ENCODE data around the gene CAND2.

The CAND2 gene

DNA sequence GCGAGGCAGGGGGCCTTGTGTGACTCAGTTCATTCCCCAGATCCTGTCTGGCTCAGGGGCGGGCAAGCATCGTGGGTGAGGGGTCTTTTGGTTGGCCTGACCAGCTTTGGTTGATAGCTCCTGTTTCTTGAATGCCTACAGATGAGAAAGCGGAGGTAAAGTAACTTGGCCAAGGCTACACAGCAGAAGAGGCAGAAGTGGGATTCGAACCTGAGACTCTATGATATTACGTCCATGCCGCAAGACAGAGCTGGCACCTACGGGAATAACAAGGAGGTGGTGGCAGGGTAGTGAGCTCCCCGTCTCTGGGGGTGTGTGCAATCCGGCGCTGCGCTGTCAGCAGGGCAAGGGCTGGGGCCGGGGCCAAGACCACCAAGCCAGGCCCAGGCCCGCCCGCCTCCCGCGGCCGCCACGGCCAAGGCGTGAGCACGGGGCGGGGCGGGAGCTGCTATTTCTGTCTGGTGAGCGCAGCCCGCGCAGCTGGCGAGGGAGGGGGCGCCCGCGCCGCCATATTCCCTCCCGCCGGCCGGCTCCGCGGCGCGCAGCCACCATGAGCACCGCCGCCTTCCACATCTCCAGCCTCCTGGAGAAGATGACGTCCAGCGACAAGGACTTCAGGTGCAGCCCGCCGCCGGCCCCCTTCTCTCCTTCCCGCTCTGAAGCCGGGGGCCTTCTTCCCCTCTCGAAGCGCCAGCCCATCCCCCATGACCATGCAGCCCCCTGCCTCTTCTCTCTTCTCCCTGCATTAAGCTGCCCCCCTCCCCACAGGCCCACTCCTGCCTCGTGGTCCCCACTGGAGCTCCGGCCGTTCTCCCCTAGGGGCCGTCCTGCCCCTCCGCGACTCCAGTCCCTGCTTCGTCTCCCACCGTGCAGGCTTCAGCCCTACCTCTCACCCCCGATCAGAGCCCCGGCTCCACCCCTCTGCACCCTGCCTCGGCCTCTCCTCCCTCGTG, at the start of gene CAND2:
TSS of gene CAND2 (plus strand) at position 510 of the 953 bp plus-strand sequence. CDS start at position 551, 41 bp downstream.
- peak; percentile 90 for DNase-seq

DNA sequence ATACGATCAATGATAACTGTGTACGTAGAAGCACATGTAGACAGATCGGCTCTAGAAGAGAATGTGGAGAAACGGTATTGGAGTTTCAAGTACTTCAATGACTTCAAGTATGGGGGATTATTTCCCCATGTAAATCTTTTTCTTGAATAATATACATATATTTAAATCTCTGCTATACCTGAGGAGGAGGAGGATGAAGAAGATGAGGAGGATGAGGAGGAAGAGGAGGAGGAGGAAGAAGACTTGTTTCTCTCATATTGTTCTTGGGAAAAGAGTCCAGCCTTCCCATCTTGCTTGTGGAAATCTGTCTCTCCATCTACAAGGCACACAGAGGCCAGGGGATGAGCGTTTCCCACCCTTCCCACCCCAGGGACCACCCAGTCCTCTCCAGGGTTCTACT, 48.0 kb upstream of the CAND2 start:
- no peak for DNase-seq

DNA sequence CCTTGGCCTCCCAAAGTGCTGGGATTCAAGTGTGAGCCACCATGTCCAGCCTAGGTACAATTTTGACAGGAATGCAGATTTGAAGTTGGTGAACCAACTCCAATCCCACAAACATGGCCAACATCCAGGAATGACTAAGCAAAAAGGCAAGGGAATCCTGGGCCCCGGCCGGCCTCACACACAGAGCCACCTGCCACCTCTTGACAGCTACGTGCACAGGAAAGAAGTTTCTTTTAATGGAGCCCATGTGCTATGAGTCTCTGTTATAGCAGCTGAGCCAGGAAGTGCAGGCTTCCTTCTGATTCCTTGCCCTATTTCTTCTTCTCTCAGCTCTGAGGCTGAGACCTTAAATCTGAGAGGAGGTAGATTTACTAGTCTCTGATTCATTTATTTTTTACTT, 46.3 kb upstream of the CAND2 start:
- no peak for DNase-seq

DNA sequence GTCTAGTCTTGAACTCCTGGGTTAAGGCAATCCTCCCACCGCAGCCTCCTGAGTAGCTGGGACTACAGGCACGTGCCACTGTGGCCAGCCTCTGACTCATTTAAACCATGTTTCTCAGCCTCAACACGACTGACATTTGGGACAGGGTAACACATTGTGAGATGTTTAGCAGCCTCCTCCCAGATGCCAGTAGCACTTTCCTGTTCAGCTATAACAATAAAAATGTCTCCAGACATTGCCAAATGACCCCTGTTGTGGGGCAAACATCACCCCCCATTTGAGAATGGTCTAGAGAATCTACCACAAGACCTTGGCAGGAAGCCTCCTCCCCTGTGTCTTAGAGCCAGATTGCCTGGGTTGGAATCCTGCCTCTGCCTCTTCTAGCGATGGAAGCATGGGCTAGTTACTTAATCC, 45.8 kb upstream of the CAND2 start:
- DNase-seq, result no peak

DNA sequence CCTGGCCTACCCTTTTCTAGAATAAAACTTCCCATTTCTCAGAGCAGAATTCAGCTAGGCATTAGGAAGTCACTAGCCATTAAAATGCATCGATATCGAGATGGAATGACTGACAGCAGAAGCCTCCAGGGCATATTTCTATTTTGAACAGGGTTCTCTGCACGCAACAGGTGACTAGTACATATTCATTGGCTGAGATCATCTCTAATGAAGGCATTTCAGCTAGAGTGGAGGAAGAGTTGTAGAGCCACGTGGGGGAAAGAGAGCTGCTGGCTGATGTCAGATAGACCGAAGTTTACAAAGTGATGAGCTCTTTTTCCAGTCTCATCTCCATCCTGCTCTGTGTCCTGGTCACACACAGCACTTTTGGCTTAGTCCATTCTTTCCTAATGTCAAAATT, 44.9 kb upstream of the CAND2 start:
- DNase-seq, result no peak

DNA sequence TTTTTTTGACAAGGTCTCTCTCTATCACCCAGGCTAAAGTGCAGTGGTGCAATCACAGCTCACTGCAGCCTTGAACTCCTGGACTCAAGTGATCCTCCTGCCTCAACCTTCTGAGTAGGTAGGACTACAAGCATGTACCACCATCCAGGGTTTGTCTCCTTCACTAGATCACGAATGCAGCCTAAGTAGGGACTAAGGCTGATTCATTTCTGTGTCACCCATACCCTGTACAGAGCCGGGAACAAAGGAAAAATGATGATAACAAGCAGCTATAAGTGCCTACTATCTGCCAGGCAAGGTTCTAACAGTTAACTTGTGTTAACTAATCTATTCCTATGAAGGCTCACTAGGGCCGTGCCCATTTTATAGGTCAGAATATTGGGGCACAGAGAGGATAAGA, 44.4 kb upstream of the CAND2 start:
- no peak for DNase-seq

DNA sequence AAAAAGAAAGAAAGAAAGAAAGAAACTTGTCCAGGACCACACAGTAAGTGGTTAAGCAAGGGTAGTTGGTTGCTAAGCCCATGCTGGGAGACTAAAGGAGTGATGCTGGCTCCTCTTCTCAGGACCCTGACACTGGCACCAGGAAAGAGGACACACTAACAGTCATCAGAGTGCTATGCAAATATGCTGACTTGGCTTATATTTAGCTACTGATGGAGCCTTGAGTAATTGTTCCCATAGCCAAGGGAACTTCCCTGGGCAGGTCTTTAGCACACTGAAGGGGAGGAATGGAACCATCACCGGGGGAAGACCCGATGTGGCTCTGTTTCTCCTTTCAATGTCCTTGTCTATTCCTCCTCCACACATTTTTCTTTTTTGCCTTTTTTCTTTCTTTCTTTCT, 43.7 kb upstream of the CAND2 start:
- no peak for DNase-seq

DNA sequence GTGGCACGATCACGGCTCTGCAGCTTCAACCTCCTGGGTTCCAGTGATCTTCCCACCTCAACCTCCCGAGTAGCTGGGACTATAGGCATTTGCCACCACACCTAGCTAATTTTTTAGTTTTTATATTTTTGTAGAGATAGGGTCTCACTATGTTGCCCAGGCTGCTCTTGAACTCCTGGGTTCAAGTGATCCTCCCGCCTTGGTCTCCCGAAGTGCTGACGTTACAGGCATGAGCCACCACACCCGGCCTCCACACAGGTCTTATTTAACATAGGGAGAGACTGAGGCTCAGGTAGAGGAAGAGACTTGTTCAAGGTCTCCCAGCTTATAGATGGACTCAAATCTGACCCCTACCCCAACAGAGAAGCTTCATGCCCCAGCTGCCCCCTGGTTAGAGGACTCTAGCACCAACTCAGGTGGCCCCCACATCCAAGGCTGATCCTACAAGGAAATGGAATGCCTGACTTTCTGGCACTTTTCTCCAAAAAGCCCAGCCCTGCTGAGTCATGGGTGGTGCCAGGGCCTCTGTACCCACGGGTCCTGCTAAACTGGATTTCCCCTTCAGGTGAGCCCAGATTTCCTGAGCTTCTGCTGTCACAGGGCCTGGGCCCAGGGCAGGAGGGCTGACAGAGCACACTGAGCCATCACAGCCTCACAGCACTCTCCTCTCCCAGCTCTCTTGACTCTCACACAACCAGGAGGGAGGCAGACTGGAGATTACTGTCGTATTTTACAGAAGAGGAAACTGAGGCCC, 43.0 kb upstream of the CAND2 start:
- DNase-seq, result no peak

DNA sequence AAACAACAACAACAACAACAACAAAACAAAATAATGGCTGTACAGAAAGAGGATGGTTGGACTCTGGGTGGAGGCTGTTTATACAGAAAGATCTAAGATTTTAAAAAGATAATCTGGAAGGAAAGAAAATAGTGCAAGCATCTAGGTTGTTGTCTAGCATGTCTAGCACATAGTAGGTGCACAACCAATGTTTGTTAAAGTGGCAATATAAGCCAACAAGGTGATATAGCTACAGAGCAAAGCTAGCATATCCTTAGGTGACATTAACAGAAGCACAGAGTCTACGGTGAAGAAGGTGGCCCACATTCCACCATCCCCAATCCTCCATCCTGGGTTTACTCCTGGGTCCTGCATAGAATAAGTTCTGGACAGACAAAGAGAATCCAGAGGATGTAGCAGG, 42.2 kb upstream of the CAND2 start:
- no peak for DNase-seq

DNA sequence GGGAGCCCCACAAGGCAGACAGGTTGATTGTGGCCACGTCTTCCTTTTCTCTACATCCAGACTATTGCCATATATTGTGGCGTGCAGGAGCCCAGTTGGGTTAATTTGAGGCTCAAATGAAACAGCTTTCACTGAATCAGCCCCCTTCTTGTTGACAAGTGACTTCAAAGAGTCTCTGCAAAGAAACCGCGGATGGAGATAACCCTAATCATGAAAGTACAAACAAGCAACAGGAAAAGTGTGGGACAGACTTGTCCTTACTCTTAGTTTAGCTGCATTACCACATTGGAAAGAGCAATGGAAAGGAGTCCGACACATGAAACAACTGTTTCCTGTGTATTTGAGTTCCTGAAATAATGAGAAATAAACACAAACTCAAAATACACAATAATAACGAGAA, 40.7 kb upstream of the CAND2 start:
- no peak for DNase-seq

DNA sequence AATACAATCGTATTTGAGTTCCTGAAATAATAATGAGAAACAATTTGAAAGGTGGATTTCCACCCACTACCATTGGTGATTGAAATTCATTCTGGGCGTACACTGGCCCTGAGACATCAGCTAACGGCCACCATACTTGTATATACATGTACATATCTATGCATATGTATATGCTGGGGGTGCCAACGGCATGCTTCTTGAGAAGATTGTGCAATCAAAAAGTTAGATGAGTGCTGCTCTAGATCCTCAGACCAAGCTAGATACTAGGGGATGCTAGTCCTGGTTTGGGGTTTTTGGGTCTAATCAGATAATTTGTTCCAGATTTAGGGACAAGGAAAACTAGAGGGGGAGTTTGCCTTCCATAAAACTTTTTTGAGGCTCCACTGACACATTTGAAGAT, 40.3 kb upstream of the CAND2 start:
- DNase-seq, result no peak

DNA sequence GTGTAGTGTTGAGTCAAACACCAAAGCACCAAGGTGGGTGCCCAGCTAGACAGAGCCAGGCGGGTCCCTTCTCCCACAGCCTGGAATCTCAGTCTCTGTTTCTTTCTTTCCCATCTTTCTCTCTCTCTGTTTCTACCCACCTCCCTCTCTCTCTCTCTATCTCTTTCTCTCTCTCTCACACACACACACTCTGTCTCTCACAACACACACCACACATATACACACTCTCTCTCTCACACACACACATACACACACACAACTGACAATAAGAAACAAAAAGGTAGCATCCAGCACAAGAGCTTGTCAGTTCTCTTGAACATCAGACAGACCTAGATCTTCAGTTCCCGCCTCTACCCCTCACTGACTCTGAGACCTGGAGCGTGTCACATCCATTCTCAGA, 39.8 kb upstream of the CAND2 start:
- DNase-seq, result no peak

DNA sequence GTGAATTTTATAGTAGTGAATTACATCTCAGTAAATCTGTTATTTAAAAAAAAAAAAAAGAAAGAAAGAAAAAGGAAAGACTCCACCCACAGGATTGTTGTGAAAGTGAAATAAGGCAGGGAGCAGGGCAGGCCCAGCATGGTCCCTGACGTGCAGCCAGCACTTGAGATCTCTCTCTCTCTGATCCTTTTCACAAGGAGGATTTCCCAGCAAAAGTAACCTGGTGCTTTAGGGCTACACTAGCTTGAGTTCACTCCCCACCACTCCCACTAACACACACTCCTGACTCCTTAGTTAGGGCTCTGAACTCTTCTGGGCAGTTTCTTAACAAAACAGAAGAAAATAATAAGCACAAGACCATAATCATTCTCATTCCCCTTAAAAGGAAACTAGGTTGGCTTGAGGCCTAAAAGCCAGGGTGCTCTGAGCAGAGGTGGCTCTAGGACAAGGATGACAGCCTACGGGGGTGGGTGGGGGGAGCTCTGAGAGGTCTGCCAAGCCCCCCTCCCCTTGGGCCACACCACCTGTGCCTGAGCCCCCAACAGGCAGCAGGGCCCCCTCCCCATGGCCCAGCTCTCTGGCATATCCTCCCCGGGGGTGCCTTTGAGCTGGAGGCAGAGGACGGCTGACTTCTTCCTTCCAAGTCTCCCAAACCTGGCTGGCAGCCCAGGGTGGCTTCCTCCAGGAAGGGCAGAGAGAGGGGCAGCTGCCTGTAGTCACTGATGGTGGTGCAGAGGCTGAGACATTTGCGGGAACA, 38.3 kb upstream of the CAND2 start:
- no peak for DNase-seq

DNA sequence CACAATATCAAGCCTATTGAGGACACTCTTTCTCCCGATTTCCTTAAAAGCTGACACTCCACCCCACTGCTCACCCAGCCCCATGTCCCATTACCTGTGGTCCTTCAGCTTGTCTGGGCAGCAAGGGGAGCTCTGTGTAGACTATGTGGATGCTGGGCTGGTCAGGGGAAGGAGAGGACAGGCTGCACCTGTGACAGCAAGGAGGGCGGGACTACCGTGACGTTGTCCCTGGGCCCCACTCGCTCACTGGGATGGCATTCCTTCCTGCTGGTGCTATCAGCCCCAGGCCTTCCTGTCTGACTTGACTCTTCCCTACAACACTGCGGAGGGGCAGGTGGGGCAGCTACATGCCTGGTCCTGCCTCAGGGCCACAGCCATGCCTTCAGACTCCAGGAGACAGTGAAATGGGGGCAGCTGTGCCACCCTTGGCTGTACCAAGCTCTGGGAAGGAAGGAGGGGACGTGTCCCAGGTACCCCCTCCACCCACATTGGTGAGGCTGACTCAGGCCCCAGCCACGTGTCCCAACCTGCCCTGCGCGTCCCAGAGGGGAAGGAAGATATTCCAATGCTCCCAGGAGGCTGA, 37.3 kb upstream of the CAND2 start, which contains the start of gene TMEM40:
TSS of gene TMEM40 (minus strand) at position 163 of the 583 bp plus-strand sequence. CDS start 9,427 bp downstream, outside the sequence.
- no peak for DNase-seq

DNA sequence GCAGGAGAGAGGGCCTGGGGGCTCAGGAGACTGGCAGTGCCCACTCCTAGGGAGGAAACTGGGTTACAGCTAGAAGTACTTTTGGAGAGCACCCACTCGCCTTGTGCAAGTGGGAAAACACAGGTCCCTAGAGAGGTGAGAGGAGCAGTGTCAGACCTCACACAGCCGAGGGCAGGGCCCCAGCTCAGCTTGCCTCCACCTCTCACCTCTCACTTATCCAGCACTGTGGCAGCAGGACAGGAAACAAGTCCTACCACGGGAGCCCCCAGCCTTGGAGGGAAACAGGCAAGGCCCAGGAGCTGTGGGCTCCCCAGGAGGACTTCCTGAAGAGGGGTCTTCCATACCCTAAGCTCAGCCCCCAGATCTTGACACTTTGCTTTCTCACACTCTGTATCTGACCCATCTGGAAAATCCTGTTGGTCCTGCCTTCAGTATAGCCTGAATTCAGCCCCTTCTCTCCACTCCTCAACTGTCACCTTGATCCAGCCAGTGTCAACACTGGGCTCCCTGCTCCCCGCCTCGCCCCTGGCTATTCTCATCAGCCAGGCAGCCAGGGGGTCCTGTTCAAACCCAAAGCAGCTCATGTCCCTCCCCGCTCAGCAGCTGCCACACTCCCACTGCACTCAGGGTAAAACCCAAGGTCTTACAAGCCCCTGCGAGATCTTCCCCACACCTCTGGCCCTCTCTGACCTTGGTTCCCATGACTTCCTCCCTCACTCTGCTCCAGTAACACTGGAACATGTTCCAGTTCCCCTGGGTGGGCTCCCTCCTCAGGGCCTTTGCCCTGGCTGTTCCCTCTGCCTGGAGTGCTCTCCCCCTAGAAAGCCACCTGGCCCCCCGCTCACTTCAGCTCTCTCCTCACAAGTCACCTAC, 36.6 kb upstream of the CAND2 start:
- no peak for DNase-seq

DNA sequence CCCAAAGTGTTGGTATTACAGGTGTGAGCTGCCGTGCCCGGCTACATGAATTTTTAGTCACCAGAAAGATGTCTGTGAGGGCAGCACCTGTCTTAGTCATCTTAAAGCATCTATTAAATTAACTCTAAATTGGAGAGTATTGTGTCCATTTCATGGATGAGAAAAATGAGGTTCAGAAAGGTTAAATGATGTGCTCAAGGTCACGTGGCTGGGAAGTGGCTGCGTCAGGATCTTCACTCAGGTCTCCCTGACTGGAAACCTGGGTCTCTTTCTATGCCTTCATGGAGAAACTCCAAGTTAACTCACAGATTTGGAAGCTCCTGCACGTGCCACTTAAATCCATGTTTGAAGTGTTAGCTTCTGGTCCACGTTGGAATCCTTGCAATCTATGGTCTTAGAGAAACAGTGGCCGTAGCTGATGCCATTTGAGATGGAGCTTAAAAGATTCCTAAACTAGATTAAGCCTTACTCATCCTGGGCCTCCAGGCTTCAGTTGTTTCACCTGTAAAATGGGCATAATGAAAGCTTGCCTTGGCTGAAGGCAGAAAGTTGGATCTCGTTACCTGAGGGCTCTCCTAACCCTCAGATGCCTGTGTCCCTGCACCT, 32.2 kb upstream of the CAND2 start:
- no peak for DNase-seq

DNA sequence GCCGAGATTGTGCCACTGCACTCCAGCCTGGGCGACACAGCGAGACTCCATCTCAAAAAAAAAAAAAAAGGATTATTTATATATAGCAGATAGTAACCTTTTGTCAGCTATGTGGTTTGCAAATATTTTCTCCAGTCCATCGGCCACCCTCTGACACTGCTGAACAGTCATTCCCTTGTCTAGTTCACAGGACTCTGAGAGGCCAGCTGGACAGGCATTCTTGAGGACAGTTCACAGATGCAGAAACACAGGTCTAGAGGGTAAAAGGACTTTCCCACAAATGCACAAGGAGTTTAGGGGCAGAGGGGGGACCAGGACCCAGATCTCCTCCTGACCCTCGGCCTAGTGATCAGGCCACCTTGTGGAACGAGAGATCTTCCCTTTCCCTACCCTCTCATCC, 29.9 kb upstream of the CAND2 start:
- no peak for DNase-seq

DNA sequence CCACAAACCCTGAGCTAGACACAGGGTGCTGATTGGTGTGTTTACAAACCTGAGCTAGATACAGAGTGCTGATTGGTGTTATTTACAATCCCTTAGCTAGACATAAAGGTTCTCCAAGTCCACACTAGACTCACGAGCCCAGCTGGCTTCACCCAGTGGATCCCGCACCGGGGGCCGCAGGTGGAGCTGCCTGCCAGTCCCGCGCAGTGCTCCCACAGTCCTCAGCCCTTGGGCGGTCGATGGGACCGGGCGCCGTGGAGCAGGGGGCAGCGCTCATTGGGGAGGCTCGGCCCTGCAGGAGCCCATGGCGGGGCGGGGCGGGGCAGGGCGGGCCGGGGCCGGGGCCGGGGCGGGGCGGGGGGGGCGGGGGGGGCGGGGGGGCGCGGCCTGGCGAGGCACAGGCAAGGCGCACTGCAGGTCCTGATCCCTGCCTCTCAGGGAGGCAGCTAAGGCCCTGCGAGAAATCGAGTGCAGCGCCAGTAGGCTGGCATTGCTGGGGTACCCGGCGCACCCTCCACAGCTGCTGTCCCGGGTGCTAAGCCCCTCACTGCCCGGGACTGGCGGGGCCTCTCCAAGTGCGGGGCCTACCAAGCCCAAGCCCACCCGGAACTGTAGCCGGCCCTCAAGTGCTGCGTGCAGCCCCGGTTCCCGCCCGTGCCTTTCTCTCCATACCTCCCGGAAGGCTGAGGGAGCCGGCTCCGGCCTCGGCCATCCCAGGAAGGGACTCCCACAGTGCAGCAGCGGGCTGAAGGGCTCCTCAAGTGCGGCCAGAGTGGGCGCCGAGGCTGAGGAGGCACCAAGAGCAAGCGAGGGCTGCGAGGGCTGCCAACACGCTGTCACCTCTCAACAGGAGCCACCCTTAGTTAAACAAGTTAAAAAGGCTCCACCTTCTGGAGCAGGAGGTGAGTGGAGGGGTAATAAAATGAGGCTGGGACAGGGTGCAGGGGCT, 27.6 kb upstream of the CAND2 start:
- no peak for DNase-seq

DNA sequence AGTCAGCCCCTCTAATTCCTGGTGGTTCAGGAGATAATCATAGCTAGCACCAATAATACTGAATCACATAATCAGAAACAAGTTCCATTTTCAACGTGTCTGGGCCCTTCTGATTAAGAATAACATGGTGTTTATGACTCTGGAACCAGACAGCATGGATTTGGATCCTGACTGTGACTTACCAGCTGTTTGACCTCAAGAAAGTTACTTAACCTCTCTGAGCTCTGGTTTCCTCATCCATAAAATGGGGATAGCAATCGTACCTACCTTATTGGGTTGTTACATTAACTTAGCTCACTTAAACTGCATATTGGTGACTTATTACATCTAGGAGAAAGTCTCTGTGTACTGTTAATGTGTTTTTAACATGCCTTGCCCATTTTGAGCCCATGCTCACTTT, 26.7 kb upstream of the CAND2 start:
- no peak for DNase-seq

DNA sequence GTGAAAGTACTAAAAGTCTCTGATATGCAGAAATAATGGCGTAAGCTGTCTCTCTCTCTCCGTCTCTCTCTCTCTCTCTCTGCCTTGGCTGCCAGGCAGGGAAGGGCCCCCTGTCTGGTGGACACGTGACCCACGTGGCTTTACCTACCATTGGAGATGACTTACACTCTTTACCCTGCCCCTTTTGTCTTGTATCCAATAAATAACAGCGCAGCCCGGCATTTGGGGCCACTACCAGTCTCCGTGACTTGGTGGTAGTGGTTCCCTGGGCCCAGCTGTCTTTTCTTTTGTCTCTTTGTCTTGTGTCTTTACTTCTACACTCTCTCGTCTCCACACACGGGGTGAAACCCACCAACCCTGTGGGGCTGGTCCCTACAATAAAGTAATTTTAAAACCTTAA, 25.2 kb upstream of the CAND2 start:
- no peak for DNase-seq

Measured in retina (tissue), 1 donor.